LNCaP clone FGC (cell line): Measurements from ENCODE around the gene VAV2.
A peak's percentile ranks its signal among the peaks of the same experiment; 100 is the strongest.

Experiments used
- DNase-seq: peaks from one replicate; pipeline ENCODE4 v3.0.0-alpha.2; 2011; ENCODE audit warnings: low read depth
- H3K4me3 ChIP-seq: 2 replicates; pipeline ENCODE4 v1.5.1; 2011; ENCODE audit warnings: mild to moderate bottlenecking, low read depth, low read length, control low read depth
- TF ChIP-seq, protein P1 (sequence below): IDR thresholded peaks from 2 replicates; pipeline ENCODE4 v1.5.1; 2012; ENCODE audit warnings: mild to moderate bottlenecking; ENCODE audit not compliant: control insufficient read depth, insufficient read depth; ENCODE audit errors: extremely low read depth

VAV2 gene

DNA sequence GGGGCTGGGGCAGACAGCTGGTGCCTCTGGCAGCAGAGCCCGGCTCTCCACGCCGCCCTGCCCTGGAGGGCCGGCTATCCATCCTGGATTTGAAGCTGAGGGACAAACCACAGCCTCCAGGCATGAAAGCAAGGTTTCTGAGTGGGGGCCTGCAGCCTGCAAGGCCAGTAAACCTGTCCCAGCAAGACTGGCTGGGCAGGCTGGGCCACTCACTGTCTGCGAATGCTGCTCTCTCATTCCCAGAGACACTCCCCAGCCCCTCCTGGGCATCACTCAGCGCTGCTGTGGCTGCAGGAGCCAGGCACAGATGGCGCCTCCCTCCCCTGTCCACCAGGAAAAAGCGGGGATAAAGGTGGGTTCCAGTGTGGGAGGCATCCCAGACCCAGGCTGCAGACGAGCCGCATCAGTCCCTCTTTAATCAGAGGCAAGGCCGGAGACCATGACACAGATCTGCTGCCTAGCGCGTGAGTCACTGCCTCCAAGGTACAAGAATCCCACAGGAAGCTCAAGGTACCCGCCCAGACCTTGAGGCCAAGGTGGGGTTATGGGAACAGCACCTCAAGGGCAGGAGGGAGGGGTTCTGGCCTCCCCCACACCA is 118.0 kb downstream of the VAV2 start:
- no peak overlapping the region for H3K4me3 ChIP-seq
- TF ChIP-seq, protein P1, sequence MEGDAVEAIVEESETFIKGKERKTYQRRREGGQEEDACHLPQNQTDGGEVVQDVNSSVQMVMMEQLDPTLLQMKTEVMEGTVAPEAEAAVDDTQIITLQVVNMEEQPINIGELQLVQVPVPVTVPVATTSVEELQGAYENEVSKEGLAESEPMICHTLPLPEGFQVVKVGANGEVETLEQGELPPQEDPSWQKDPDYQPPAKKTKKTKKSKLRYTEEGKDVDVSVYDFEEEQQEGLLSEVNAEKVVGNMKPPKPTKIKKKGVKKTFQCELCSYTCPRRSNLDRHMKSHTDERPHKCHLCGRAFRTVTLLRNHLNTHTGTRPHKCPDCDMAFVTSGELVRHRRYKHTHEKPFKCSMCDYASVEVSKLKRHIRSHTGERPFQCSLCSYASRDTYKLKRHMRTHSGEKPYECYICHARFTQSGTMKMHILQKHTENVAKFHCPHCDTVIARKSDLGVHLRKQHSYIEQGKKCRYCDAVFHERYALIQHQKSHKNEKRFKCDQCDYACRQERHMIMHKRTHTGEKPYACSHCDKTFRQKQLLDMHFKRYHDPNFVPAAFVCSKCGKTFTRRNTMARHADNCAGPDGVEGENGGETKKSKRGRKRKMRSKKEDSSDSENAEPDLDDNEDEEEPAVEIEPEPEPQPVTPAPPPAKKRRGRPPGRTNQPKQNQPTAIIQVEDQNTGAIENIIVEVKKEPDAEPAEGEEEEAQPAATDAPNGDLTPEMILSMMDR = no peak
- DNase-seq = peak; percentile 52

DNA sequence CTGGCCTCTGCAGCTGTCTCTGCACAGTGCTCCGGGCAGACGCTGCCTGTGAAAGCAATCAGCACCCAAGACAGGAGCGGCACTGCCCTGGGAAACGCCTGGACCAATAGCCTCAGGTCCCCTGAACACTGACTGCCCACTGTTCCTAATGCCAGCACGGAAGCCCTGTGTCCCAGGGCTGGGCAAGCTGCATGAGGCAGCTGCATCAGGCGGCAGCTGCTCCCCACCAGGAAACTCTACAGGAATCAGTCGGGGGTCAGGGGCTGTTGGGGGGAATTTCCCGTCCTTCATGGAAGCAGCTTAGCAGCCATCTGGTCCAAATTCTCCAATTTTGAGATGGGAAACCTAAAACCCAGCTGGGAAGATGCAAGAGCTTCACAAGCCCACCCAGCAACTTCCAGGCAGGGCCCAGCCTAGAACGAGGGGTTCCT is 118.6 kb downstream of the VAV2 start:
- no peak for DNase-seq
- no peak overlapping the region for H3K4me3 ChIP-seq
- TF ChIP-seq, protein P1 = no peak

DNA sequence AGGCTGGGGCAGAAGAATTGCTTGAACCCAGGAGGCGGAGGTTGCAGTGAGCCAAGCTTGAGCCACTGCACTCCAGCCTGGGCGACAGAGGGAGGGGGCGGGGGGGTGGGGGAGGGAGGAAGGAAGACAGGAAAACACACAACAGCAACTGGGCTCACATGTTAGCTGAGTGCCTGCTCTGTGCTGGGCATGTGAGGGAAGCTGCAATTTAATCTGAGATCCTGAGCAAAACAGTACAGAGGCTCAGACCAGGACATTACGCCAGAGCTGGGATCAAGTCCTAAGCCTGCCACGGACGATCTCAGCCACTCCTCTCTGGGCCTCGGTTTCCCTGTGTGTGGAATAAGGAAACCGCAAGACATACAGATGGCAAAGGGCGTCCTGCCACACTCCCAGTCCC is 119.1 kb downstream of the VAV2 start:
- no peak overlapping the region for H3K4me3 ChIP-seq
- DNase-seq = no peak
- TF ChIP-seq, protein P1 = no peak

DNA sequence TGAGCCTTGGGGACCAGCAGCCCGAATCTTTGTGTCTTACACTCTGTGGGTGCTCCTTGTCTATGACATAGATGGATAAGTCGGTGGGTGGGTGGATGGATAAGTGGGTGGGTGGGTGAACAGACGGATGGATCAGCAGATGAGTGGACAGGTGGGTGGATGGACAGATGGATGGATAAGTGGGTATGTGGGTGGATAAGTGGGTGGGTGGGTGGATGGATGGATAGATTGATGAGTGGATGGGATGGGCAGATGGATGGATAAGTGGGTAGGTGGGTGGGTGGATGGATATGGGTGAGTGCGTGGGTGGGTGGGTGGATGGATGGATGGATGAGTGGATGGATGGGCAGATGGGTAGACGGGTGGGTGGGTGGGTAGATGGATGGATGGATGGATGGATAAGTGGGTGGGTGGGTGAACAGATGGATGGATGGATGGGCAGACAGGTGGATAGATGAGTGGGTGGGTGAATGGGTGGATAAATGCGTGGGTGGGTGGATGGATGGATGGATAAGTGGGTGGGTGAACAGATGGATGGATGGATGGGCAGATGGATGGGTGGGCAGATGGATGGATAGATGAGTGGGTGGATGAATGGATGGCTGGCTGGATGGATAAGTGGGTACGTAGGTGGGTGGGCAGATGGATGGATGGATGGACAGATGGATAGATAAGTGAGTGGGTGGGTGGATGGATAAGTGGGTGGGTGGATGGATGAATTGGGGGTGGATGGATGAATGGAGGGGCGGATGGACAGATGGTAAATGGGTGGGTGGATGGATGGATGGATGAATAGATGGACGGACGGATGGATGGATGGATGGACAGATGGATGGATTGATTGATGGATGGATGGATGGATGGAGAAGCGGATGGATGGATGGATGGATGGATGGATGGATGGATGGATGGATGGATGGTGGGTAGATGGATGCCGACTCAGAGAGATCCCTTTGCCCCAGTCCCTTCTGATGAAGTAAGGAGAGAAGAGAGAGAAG is 121.2 kb downstream of the VAV2 start:
- H3K4me3 ChIP-seq = no peak overlapping the region
- DNase-seq = no peak
- TF ChIP-seq, protein P1 = no peak

DNA sequence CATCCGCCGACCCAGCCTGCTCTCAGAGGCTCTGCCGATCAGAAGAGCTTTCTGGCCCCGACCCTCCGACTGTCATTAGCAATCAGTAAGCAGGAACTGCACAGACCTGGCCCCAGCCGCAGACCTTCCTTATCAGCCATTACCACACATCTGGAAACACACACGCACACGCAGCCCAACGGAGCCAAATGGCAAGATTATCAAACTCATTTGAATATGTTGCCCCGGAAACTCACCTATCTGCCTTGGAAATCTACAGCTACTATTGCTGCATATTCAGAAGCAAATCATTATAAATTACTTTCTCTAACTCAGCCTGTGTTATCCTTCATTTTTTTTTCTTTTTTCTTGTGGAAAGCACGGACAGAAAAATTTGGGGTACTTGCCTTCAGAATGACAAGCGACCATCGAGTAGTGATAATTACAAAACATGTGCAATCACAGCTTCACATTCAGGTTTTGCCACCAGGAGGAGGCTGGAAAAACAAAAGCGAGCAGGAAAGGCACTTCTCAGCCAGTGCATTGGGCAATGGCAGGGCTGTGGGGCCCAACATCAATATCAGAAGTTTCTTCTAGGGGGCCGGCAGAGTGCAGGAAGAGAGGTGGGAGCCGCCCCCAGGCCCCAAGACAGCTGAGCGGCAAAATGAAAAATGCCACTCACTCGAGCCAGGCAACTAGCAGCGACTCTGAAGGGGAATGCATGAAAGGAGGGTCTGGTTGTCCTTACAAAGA is 122.3 kb downstream of the VAV2 start:
- TF ChIP-seq, protein P1 = no peak
- H3K4me3 ChIP-seq = no peak overlapping the region
- no peak for DNase-seq

DNA sequence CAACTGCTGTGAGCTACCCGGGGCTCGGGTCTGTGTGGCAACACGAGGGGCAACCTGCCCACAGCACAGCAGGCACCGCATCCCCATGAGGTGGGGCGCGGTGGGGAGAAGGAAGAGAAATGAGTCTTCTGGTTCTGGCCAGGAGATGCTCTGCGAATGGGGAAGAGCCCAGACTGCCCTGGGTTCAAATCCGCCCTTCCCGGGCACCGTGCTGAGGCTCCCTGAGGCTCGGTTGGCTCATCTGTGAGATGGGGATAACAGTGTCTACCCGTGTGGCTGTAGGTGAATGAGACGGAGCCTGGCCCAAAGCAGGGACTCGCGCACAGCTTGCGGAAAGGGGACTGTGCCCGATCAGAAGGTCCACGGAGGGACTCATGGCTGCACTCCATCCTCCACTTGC is 123.9 kb downstream of the VAV2 start:
- TF ChIP-seq, protein P1 = no peak
- no peak overlapping the region for H3K4me3 ChIP-seq
- no peak for DNase-seq
